OCI-LY7 (cell line): Measurements from ENCODE around the gene CCT5. TPM values are rescaled to one million over a fixed set of nuclear protein-coding genes. Genes with fewer than 3 reads are reported as not detected.

Experiments
- BruUV-seq: library from RNA; stranded (reverse); fragments of 400-500 nt; replicated peaks from 2 replicates; lab custom pipeline; 2021; lab: Mats Ljungman, UMichigan
- CTCF ChIA-PET: fragments of 300-600 bp; sonication (Branson Sonifier 250); formaldehyde crosslinking; loops from one replicate; lab custom pipeline; 2022; ENCODE audit warnings: antibody characterized with exemption; ENCODE audit not compliant: unreplicated experiment; lab: Charles Lee
- POLR2A ChIA-PET: fragments of 300-600 bp; sonication (Branson Sonifier 250); formaldehyde crosslinking; loops from one replicate; lab custom pipeline; 2022; ENCODE audit warnings: antibody characterized with exemption; lab: Charles Lee
- DNase-seq: peaks from one replicate; pipeline ENCODE4 v3.0.0-alpha.2; 2015; ENCODE audit warnings: low spot score
- H2AFZ ChIP-seq: fragments of 200-600 bp; sonication (generic), shearing (Covaris generic); 2 replicates; pipeline ENCODE4 v1.6.1; 2014; ENCODE audit warnings: mild to moderate bottlenecking, antibody characterized with exemption, low read length, moderate library complexity
- H3K27ac ChIP-seq: fragments of 200-600 bp; sonication (generic); 2 replicates; pipeline ENCODE4 v1.5.1; 2014; ENCODE audit warnings: mixed run types, low read depth, mild to moderate bottlenecking, moderate library complexity, low read length, inconsistent platforms; ENCODE audit not compliant: poor library complexity, severe bottlenecking
- H3K36me3 ChIP-seq: fragments of 200-600 bp; sonication (generic); 2 replicates; pipeline ENCODE4 v1.6.1; 2014; ENCODE audit warnings: mild to moderate bottlenecking, antibody characterized with exemption, low read length, moderate library complexity, mixed read lengths; ENCODE audit not compliant: insufficient read depth
- H3K4me1 ChIP-seq: fragments of 200-600 bp; sonication (generic); 2 replicates; pipeline ENCODE4 v1.5.1; 2014; ENCODE audit warnings: mild to moderate bottlenecking, low read length; ENCODE audit not compliant: insufficient read depth, poor library complexity, severe bottlenecking
- H3K4me2 ChIP-seq: fragments of 200-600 bp; sonication (generic); 2 replicates; pipeline ENCODE4 v1.6.1; 2014; ENCODE audit warnings: mild to moderate bottlenecking, low read length
- H3K4me3 ChIP-seq: fragments of 200-600 bp; sonication (generic); 2 replicates; pipeline ENCODE4 v1.5.1; 2014; ENCODE audit warnings: mild to moderate bottlenecking, low read depth, low read length; ENCODE audit not compliant: poor library complexity, severe bottlenecking
- H3K79me2 ChIP-seq: fragments of 200-600 bp; sonication (generic); 2 replicates; pipeline ENCODE4 v1.6.1; 2016; ENCODE audit warnings: low read depth, mild to moderate bottlenecking, low read length, moderate library complexity, mixed read lengths; ENCODE audit not compliant: insufficient read depth
- H3K9me2 ChIP-seq: fragments of 200-600 bp; sonication (generic); 2 replicates; pipeline ENCODE4 v1.6.1; 2016; ENCODE audit warnings: mild to moderate bottlenecking, low read length, mixed read lengths; ENCODE audit not compliant: insufficient read depth
- H3K9me3 ChIP-seq: fragments of 200-600 bp; sonication (generic); 2 replicates; pipeline ENCODE4 v1.6.1; 2014; ENCODE audit warnings: mild to moderate bottlenecking, mixed run types, low read length, mixed read lengths
- H4K20me1 ChIP-seq: fragments of 200-600 bp; sonication (generic); 2 replicates; pipeline ENCODE4 v1.6.1; 2014; ENCODE audit warnings: mild to moderate bottlenecking, antibody characterized with exemption, low read length, moderate library complexity, mixed read lengths; ENCODE audit not compliant: insufficient read depth
- EZH2phosphoT487 ChIP-seq: fragments of 200-600 bp; sonication (generic); IDR thresholded peaks from 2 replicates; pipeline ENCODE4 v1.6.1; 2018; ENCODE audit warnings: low read depth, borderline replicate concordance, mild to moderate bottlenecking, mixed run types, antibody characterized with exemption, low read length, moderate library complexity, mixed read lengths
- intact Hi-C: fragments of 100-400 bp; cut with micrococcal nuclease; formaldehyde crosslinking; loops from one replicate; pipeline ENCODE4 v1.10.0; 2022; ENCODE audit not compliant: unreplicated experiment
- total RNA-seq, 2 experiments: library from RNA; depleted of rRNA in 1 of 2; stranded (reverse); fragments of >200 nt in 1 of 2; shearing (Covaris generic) in 1 of 2; gene quantifications; 2 replicates each; pipeline ENCODE4 v1.2.3, GENCODE V29; 2014 to 2022
- TF ChIP-seq, protein P1 (sequence below): fragments of 200-600 bp; sonication (generic); conservative IDR thresholded peaks from 2 replicates; pipeline ENCODE4 v1.5.1; 2014; ENCODE audit warnings: mild to moderate bottlenecking, antibody characterized with exemption, low read length, moderate library complexity, mixed read lengths

The CCT5 gene
- total RNA-seq, 2 experiments from 2014 or later: 389 to 498 TPM

DNA sequence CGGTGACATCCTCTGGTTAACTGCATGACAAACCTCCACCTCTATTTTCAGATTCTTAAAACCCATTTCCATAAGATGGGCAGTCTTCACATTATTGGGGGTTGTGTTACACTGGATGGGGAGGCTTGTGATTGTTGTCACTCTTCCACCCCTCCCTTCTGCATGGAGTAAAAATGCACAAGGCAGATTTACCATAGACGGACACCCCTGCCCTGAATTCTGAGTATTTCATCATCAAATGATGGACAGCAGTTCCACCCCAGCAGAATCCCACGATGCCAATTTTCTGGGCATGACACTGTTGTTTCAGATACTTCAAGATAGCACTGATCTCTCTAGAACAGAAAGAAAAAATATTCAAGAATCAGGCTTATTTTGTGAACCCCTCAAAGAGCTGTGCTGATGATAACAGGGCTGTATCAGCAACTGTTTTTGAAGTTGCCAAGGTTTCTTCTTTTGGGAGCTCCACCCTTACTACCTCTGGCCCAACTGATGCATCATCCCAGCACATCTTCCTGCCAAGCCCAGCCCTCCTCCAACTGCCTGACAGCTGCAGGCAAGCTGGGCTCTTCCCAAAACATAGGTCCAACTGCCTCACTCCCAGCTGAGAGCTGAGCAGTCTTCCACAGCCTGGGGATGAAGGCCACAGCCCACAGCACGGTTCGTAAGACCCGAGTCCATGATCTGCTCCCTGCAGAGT is 36.2 kb downstream of the CCT5 start:
- Histone ChIP-seq H4K20me1 (no peaks in the 10 kb centered on the region), H2AFZ (no peak overlapping the region), H3K4me3 (no peak overlapping the region), H3K4me1 (peaks cover 28% of the 10 kb centered on the region), H3K9me3 (no peaks in the 10 kb centered on the region), H3K9me2 (no peaks in the 10 kb centered on the region), H3K79me2 (no peaks in the 10 kb centered on the region), H3K4me2 (no peak overlapping the region), H3K27ac (no peak overlapping the region), H3K36me3 (no peaks in the 10 kb centered on the region)
- TF ChIP-seq, protein P1, sequence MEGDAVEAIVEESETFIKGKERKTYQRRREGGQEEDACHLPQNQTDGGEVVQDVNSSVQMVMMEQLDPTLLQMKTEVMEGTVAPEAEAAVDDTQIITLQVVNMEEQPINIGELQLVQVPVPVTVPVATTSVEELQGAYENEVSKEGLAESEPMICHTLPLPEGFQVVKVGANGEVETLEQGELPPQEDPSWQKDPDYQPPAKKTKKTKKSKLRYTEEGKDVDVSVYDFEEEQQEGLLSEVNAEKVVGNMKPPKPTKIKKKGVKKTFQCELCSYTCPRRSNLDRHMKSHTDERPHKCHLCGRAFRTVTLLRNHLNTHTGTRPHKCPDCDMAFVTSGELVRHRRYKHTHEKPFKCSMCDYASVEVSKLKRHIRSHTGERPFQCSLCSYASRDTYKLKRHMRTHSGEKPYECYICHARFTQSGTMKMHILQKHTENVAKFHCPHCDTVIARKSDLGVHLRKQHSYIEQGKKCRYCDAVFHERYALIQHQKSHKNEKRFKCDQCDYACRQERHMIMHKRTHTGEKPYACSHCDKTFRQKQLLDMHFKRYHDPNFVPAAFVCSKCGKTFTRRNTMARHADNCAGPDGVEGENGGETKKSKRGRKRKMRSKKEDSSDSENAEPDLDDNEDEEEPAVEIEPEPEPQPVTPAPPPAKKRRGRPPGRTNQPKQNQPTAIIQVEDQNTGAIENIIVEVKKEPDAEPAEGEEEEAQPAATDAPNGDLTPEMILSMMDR: no peak
- no peak for TF ChIP-seq EZH2phosphoT487
- ChIA-PET CTCF (no interaction called here), POLR2A (interaction anchor here (1.9 kb wide), 1 partner anchor 67 kb away, joined by 11 read pairs; the partner anchor contains the start of gene MARCHF6)
- no peak for DNase-seq
- intact Hi-C loops: loop anchor here (10.0 kb wide), 1 partner anchor 278 kb away; the partner anchor contains the start of gene ANKRD33B
- no TSS peak for BruUV-seq

DNA sequence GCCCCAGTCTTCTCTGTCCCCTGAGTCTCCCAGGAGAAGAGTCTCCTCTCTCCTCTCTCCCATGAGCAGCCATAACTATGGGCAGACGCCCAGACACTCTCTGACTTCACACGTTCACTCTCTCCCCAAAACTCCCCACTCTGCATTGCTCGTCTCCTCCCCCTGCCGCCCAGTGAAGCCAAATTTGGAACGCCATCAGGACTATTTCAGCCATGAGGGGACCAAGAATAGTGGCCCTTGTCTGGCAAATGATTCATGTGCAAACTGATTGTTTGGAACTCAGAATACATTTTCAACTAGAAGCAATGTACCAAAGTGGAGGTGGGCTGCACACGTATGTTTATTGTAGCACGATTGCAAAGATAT is 36.8 kb downstream of the CCT5 start:
- no peak overlapping the region for H2AFZ ChIP-seq
- TF ChIP-seq EZH2phosphoT487: no peak
- TF ChIP-seq, protein P1: no peak
- ChIA-PET CTCF (interaction anchor here (0.6 kb wide), 1 partner anchor 72 kb away, joined by 3 read pairs; no protein-coding TSS in a partner anchor), POLR2A (interaction anchor here (0.5 kb wide), 1 partner anchor 37 kb away, joined by 4 read pairs; the partner anchor contains the start of gene ATPSCKMT)
- BruUV-seq: no TSS peak
- no peaks in the 10 kb centered on the region for H3K79me2 ChIP-seq
- peaks cover 32% of the 10 kb centered on the region for H3K4me1 ChIP-seq
- no peak overlapping the region for H3K27ac ChIP-seq
- H3K36me3 ChIP-seq: no peaks in the 10 kb centered on the region
- intact Hi-C loops: loop anchor here (10.0 kb wide), 1 partner anchor 278 kb away; the partner anchor contains the start of gene ANKRD33B
- H3K4me2 ChIP-seq: no peak overlapping the region
- no peak for DNase-seq
- no peaks in the 10 kb centered on the region for H4K20me1 ChIP-seq
- no peaks in the 10 kb centered on the region for H3K9me2 ChIP-seq
- H3K4me3 ChIP-seq: no peak overlapping the region
- no peaks in the 10 kb centered on the region for H3K9me3 ChIP-seq
